GM23338 (cell line): ENCODE results near the gene HTT. TPM values are rescaled to one million over a fixed set of nuclear protein-coding genes. Genes with fewer than 3 reads are reported as not detected.

Experiments
- ATAC-seq: fragments of 200-7000 bp; cut with Tn5 transposase; 3 replicates; pipeline ENCODE4 v1.9.1; 2020
- DNase-seq: peaks from one replicate; pipeline ENCODE4 v3.0.0-alpha.2; 2015; ENCODE audit warnings: low spot score
- H2AFZ ChIP-seq: fragments of 200-600 bp; sonication (generic); 2 replicates; pipeline ENCODE4 v1.8.0; 2016; ENCODE audit warnings: antibody characterized with exemption, mild to moderate bottlenecking, moderate library complexity
- H3F3A ChIP-seq: fragments of 200-600 bp; sonication (generic); replicated peaks from 2 replicates; pipeline ENCODE4 v1.8.0; 2017; ENCODE audit warnings: antibody characterized with exemption, mixed run types, low read depth
- H3K27ac ChIP-seq: fragments of 200-600 bp; sonication (generic); 2 replicates; pipeline ENCODE4 v1.6.1; 2016; ENCODE audit warnings: low read depth
- H3K27me3 ChIP-seq: fragments of 200-600 bp; sonication (generic); 2 replicates; pipeline ENCODE4 v1.8.0; 2016; ENCODE audit warnings: mild to moderate bottlenecking, mixed run types, moderate library complexity; ENCODE audit not compliant: insufficient read depth
- H3K36me3 ChIP-seq: fragments of 200-600 bp; sonication (generic); 2 replicates; pipeline ENCODE4 v1.8.0; 2016; ENCODE audit warnings: mild to moderate bottlenecking; ENCODE audit not compliant: insufficient read depth
- H3K4me1 ChIP-seq: fragments of 200-600 bp; sonication (generic); 2 replicates; pipeline ENCODE4 v1.8.0; 2016; ENCODE audit warnings: mild to moderate bottlenecking, moderate library complexity; ENCODE audit not compliant: insufficient read depth
- H3K4me2 ChIP-seq: fragments of 200-600 bp; sonication (generic); 2 replicates; pipeline ENCODE4 v1.7.1; 2017; ENCODE audit warnings: mixed run types
- H3K4me3 ChIP-seq: fragments of 200-600 bp; sonication (generic); 2 replicates; pipeline ENCODE4 v1.6.1; 2016; ENCODE audit warnings: mixed run types
- H3K79me2 ChIP-seq: fragments of 200-600 bp; sonication (generic); replicated peaks from 2 replicates; pipeline ENCODE4 v1.8.0; 2017; ENCODE audit warnings: mild to moderate bottlenecking; ENCODE audit not compliant: insufficient read depth
- H3K9me2 ChIP-seq: fragments of 200-600 bp; sonication (generic); 2 replicates; pipeline ENCODE4 v1.8.0; 2017; ENCODE audit not compliant: insufficient read depth
- H4K20me1 ChIP-seq: fragments of 200-600 bp; sonication (generic); replicated peaks from 2 replicates; pipeline ENCODE4 v1.8.0; 2017; ENCODE audit warnings: mild to moderate bottlenecking; ENCODE audit not compliant: insufficient read depth
- H3K27ac Mint-ChIP-seq: 2 replicates; pipeline ENCODE4 v1.8.0; 2020; ENCODE audit warnings: inconsistent platforms, mild to moderate bottlenecking, moderate library complexity, mixed read lengths
- H3K27me3 Mint-ChIP-seq: 3 replicates; pipeline ENCODE4 v1.8.0; 2022; ENCODE audit warnings: low read depth, mild to moderate bottlenecking, moderate library complexity, mixed read lengths, inconsistent platforms; ENCODE audit not compliant: insufficient read depth, poor library complexity
- H3K36me3 Mint-ChIP-seq: 3 replicates; pipeline ENCODE4 v1.8.0; 2021; ENCODE audit warnings: low read depth, mild to moderate bottlenecking, inconsistent platforms, moderate library complexity, mixed read lengths
- H3K4me1 Mint-ChIP-seq: 3 replicates; pipeline ENCODE4 v1.8.0; 2020; ENCODE audit warnings: mild to moderate bottlenecking, inconsistent platforms, mixed read lengths
- H3K4me3 Mint-ChIP-seq: 3 replicates; pipeline ENCODE4 v1.8.0; 2021; ENCODE audit warnings: moderate library complexity, mild to moderate bottlenecking, inconsistent platforms, mixed read lengths
- H3K9me3 Mint-ChIP-seq: 3 replicates; pipeline ENCODE4 v1.8.0; 2020; ENCODE audit warnings: moderate library complexity, mild to moderate bottlenecking, inconsistent platforms, mixed read lengths
- CREB1 ChIP-seq: fragments of 250-450 bp; sonication (Bioruptor Pico); IDR thresholded peaks from 2 replicates; pipeline ENCODE4 v1.5.0; 2020; ENCODE audit warnings: low read depth, mild to moderate bottlenecking, moderate library complexity
- EZH2 ChIP-seq: fragments of 200-600 bp; sonication (generic); IDR thresholded peaks from one replicate; pipeline ENCODE4 v1.8.0; 2017; ENCODE audit warnings: antibody characterized with exemption, mild to moderate bottlenecking, low read depth; ENCODE audit not compliant: unreplicated experiment
- EZH2phosphoT487 ChIP-seq: fragments of 200-600 bp; sonication (generic); IDR thresholded peaks from one replicate; pipeline ENCODE4 v1.8.1; 2018; ENCODE audit warnings: antibody characterized with exemption; ENCODE audit not compliant: unreplicated experiment
- JUNB ChIP-seq: IDR thresholded peaks from one replicate; pipeline ENCODE4 v1.6.1; 2016; ENCODE audit warnings: antibody characterized with exemption; ENCODE audit not compliant: unreplicated experiment
- NANOG ChIP-seq: IDR thresholded peaks from 2 replicates; pipeline ENCODE4 v1.6.1; 2016; ENCODE audit warnings: antibody characterized with exemption, borderline replicate concordance
- POLR2AphosphoS5 ChIP-seq: IDR thresholded peaks from 2 replicates; pipeline ENCODE4 v1.6.1; 2016; ENCODE audit warnings: antibody characterized with exemption, low read depth
- STAT1 ChIP-seq: IDR thresholded peaks from one replicate; pipeline ENCODE4 v1.6.1; 2016; ENCODE audit warnings: antibody characterized with exemption; ENCODE audit not compliant: unreplicated experiment
- ZNF331 ChIP-seq: fragments of 250-450 bp; sonication (Bioruptor Pico); IDR thresholded peaks from 2 replicates; pipeline ENCODE4 v1.5.0; 2020; ENCODE audit warnings: low read depth, mild to moderate bottlenecking, moderate library complexity
- polyA plus RNA-seq: library from polyadenylated mRNA; unstranded; fragments of >200 nt; fragmentation: Nextera tagmentation; extraction: Ambion mirVana; gene quantifications from 2 replicates; pipeline ENCODE4 v1.2.1, GENCODE V29; 2016
- total RNA-seq: library from RNA; depleted of rRNA; stranded (reverse); fragments of >200 nt; shearing (Covaris generic); gene quantifications from 2 replicates; pipeline ENCODE4 v1.2.3, GENCODE V29; 2014
- TF ChIP-seq, protein P1 (sequence below), 2 experiments: fragments of 200-600 bp in 1 of 2; sonication (generic) in 1 of 2; conservative IDR thresholded peaks; 2 replicates each; pipeline versions ENCODE4 v1.5.1 to v1.6.1; 2016 to 2017; ENCODE audit warnings: antibody characterized with exemption in 2 of 2, low read depth in 2 of 2, mild to moderate bottlenecking in 2 of 2, moderate library complexity in 1 of 2
- TF ChIP-seq, protein P2 (sequence below): IDR thresholded peaks from one replicate; pipeline ENCODE4 v1.6.1; 2018; ENCODE audit warnings: antibody characterized with exemption; ENCODE audit not compliant: unreplicated experiment
- TF ChIP-seq, protein P3 (sequence below): fragments of 250-450 bp; sonication (Bioruptor Pico); IDR thresholded peaks from 2 replicates; pipeline ENCODE4 v1.5.0; 2020; ENCODE audit warnings: mild to moderate bottlenecking, moderate library complexity
- TF ChIP-seq, protein P4 (sequence below): IDR thresholded peaks from 2 replicates; pipeline ENCODE4 v1.6.1; 2016; ENCODE audit warnings: antibody characterized with exemption

Gene HTT
- total and polyA plus RNA-seq, 2 experiments from 2014 or later: 26.6 to 67.7 TPM

DNA sequence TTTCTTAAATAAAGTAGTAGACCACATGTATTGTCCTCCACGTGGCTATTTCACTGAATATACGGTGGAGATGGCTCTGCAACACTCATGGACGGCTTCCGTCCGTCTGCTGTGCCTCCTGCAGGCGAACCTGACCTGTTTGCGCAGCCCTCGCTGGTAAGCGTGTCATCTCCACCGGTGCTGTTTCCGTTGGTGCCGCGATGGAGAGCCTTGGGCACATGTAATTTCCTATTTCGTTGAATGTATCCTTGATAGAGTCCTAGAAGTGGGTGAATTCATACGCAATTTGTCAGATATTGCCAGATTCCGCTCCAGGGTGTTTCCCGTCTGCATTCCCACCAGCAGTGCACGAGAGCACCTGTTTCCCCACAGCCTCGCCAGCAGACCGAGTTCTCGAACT, 48.6 kb upstream of the HTT start:
- no peaks in the 10 kb centered on the region for H3K4me1 ChIP-seq
- no peaks in the 10 kb centered on the region for H3K9me3 Mint-ChIP-seq
- no peaks in the 10 kb centered on the region; the same call in 1 of the 2 replicates for H4K20me1 ChIP-seq
- no peaks in the 10 kb centered on the region for H3K36me3 ChIP-seq
- no peaks in the 10 kb centered on the region for H3F3A ChIP-seq
- H2AFZ ChIP-seq: no peak overlapping the region
- H3K36me3 Mint-ChIP-seq: no peaks in the 10 kb centered on the region
- H3K27ac ChIP-seq: no peak overlapping the region
- ATAC-seq (no peak), DNase-seq (no peak)
- no peak overlapping the region for H3K4me3 ChIP-seq
- H3K4me3 Mint-ChIP-seq: no peak overlapping the region
- no peaks in the 10 kb centered on the region for H3K79me2 ChIP-seq
- peaks cover 5% of the 10 kb centered on the region for H3K4me1 Mint-ChIP-seq
- no peaks in the 10 kb centered on the region for H3K9me2 ChIP-seq
- no peak overlapping the region for H3K27ac Mint-ChIP-seq
- H3K27me3 ChIP-seq: no peaks in the 10 kb centered on the region
- TF ChIP-seq POLR2AphosphoS5 (no peak), EZH2 (no peak), EZH2phosphoT487 (no peak), NANOG (no peak), ZNF331 (CRISPR knock-in tag) (no peak), CREB1 (CRISPR knock-in tag) (no peak), STAT1 (no peak), JUNB (no peak)
- TF ChIP-seq, protein P1, sequence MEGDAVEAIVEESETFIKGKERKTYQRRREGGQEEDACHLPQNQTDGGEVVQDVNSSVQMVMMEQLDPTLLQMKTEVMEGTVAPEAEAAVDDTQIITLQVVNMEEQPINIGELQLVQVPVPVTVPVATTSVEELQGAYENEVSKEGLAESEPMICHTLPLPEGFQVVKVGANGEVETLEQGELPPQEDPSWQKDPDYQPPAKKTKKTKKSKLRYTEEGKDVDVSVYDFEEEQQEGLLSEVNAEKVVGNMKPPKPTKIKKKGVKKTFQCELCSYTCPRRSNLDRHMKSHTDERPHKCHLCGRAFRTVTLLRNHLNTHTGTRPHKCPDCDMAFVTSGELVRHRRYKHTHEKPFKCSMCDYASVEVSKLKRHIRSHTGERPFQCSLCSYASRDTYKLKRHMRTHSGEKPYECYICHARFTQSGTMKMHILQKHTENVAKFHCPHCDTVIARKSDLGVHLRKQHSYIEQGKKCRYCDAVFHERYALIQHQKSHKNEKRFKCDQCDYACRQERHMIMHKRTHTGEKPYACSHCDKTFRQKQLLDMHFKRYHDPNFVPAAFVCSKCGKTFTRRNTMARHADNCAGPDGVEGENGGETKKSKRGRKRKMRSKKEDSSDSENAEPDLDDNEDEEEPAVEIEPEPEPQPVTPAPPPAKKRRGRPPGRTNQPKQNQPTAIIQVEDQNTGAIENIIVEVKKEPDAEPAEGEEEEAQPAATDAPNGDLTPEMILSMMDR (conservative IDR thresholded peaks at IDR 0.05; ENCODE audit: low read depth in 2 of 2): no peak
- TF ChIP-seq, protein P2, sequence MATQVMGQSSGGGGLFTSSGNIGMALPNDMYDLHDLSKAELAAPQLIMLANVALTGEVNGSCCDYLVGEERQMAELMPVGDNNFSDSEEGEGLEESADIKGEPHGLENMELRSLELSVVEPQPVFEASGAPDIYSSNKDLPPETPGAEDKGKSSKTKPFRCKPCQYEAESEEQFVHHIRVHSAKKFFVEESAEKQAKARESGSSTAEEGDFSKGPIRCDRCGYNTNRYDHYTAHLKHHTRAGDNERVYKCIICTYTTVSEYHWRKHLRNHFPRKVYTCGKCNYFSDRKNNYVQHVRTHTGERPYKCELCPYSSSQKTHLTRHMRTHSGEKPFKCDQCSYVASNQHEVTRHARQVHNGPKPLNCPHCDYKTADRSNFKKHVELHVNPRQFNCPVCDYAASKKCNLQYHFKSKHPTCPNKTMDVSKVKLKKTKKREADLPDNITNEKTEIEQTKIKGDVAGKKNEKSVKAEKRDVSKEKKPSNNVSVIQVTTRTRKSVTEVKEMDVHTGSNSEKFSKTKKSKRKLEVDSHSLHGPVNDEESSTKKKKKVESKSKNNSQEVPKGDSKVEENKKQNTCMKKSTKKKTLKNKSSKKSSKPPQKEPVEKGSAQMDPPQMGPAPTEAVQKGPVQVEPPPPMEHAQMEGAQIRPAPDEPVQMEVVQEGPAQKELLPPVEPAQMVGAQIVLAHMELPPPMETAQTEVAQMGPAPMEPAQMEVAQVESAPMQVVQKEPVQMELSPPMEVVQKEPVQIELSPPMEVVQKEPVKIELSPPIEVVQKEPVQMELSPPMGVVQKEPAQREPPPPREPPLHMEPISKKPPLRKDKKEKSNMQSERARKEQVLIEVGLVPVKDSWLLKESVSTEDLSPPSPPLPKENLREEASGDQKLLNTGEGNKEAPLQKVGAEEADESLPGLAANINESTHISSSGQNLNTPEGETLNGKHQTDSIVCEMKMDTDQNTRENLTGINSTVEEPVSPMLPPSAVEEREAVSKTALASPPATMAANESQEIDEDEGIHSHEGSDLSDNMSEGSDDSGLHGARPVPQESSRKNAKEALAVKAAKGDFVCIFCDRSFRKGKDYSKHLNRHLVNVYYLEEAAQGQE: no peak
- TF ChIP-seq, protein P3, sequence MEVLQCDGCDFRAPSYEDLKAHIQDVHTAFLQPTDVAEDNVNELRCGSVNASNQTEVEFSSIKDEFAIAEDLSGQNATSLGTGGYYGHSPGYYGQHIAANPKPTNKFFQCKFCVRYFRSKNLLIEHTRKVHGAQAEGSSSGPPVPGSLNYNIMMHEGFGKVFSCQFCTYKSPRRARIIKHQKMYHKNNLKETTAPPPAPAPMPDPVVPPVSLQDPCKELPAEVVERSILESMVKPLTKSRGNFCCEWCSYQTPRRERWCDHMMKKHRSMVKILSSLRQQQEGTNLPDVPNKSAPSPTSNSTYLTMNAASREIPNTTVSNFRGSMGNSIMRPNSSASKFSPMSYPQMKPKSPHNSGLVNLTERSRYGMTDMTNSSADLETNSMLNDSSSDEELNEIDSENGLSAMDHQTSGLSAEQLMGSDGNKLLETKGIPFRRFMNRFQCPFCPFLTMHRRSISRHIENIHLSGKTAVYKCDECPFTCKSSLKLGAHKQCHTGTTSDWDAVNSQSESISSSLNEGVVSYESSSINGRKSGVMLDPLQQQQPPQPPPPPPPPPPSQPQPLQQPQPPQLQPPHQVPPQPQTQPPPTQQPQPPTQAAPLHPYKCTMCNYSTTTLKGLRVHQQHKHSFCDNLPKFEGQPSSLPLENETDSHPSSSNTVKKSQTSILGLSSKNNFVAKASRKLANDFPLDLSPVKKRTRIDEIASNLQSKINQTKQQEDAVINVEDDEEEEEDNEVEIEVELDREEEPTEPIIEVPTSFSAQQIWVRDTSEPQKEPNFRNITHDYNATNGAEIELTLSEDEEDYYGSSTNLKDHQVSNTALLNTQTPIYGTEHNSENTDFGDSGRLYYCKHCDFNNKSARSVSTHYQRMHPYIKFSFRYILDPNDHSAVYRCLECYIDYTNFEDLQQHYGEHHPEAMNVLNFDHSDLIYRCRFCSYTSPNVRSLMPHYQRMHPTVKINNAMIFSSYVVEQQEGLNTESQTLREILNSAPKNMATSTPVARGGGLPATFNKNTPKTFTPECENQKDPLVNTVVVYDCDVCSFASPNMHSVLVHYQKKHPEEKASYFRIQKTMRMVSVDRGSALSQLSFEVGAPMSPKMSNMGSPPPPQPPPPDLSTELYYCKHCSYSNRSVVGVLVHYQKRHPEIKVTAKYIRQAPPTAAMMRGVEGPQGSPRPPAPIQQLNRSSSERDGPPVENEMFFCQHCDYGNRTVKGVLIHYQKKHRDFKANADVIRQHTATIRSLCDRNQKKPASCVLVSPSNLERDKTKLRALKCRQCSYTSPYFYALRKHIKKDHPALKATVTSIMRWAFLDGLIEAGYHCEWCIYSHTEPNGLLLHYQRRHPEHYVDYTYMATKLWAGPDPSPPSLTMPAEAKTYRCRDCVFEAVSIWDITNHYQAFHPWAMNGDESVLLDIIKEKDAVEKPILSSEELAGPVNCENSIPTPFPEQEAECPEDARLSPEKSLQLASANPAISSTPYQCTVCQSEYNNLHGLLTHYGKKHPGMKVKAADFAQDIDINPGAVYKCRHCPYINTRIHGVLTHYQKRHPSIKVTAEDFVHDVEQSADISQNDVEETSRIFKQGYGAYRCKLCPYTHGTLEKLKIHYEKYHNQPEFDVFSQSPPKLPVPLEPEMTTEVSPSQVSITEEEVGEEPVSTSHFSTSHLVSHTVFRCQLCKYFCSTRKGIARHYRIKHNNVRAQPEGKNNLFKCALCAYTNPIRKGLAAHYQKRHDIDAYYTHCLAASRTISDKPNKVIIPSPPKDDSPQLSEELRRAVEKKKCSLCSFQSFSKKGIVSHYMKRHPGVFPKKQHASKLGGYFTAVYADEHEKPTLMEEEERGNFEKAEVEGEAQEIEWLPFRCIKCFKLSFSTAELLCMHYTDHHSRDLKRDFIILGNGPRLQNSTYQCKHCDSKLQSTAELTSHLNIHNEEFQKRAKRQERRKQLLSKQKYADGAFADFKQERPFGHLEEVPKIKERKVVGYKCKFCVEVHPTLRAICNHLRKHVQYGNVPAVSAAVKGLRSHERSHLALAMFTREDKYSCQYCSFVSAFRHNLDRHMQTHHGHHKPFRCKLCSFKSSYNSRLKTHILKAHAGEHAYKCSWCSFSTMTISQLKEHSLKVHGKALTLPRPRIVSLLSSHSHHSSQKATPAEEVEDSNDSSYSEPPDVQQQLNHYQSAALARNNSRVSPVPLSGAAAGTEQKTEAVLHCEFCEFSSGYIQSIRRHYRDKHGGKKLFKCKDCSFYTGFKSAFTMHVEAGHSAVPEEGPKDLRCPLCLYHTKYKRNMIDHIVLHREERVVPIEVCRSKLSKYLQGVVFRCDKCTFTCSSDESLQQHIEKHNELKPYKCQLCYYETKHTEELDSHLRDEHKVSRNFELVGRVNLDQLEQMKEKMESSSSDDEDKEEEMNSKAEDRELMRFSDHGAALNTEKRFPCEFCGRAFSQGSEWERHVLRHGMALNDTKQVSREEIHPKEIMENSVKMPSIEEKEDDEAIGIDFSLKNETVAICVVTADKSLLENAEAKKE: no peak
- TF ChIP-seq, protein P4, sequence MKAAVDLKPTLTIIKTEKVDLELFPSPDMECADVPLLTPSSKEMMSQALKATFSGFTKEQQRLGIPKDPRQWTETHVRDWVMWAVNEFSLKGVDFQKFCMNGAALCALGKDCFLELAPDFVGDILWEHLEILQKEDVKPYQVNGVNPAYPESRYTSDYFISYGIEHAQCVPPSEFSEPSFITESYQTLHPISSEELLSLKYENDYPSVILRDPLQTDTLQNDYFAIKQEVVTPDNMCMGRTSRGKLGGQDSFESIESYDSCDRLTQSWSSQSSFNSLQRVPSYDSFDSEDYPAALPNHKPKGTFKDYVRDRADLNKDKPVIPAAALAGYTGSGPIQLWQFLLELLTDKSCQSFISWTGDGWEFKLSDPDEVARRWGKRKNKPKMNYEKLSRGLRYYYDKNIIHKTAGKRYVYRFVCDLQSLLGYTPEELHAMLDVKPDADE: no peak
- peaks cover 3% of the 10 kb centered on the region for H3K27me3 Mint-ChIP-seq
- H3K4me2 ChIP-seq: no peak overlapping the region
